Adrenal gland (tissue), 5 donors: ENCODE results near the gene PTPDC1.

ENCODE experiments used
- CTCF ChIP-seq, 6 experiments: fragments of 450-650 bp in 4 of 6; fragments of 200-600 bp in 2 of 6; sonication (generic) in 1 of 6; IDR thresholded peaks; 1 replicate in 5 of 6; 2 replicates in 1 of 6; pipeline versions ENCODE4 v1.5.1 to v1.8.0; 2016 to 2021; ENCODE audit warnings: antibody characterized with exemption in 6 of 6, mild to moderate bottlenecking in 2 of 6, moderate library complexity in 1 of 6
- POLR2A ChIP-seq, 2 donors: fragments of 450-650 bp; IDR thresholded peaks; one replicate each; pipeline ENCODE4 v1.6.1; 2017; ENCODE audit warnings: antibody characterized with exemption in 2 of 2, mild to moderate bottlenecking in 2 of 2, moderate library complexity in 1 of 2
- donor health status: DM: no; HTN: no; CAD: no.

GRCh38 chr9:94054716-94055115 lies 29.5 kb upstream of the PTPDC1 start:
- TF ChIP-seq CTCF (IDR thresholded peaks at IDR 0.05) = no peak
- TF ChIP-seq POLR2A (IDR thresholded peaks at IDR 0.05) = no peak
